ENCODE results near the gene TMEM167B.

TMEM167B gene

GRCh38 chr1:109090196-109091077 is at the start of gene TMEM167B:
Gene TMEM167B (plus strand): TSS chr1:109090764. CDS start chr1:109090873, 109 bp downstream.
- no peak for FAIRE-seq
- TF ChIP-seq, protein P1, sequence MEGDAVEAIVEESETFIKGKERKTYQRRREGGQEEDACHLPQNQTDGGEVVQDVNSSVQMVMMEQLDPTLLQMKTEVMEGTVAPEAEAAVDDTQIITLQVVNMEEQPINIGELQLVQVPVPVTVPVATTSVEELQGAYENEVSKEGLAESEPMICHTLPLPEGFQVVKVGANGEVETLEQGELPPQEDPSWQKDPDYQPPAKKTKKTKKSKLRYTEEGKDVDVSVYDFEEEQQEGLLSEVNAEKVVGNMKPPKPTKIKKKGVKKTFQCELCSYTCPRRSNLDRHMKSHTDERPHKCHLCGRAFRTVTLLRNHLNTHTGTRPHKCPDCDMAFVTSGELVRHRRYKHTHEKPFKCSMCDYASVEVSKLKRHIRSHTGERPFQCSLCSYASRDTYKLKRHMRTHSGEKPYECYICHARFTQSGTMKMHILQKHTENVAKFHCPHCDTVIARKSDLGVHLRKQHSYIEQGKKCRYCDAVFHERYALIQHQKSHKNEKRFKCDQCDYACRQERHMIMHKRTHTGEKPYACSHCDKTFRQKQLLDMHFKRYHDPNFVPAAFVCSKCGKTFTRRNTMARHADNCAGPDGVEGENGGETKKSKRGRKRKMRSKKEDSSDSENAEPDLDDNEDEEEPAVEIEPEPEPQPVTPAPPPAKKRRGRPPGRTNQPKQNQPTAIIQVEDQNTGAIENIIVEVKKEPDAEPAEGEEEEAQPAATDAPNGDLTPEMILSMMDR (IDR thresholded peaks at IDR 0.05; ENCODE audit: insufficient read depth, missing control alignments), result no peak
- DNase-seq (ENCODE audit: insufficient read length, low spot score), result no peak

- TF ChIP-seq, protein P1 (IDR thresholded peaks at IDR 0.05; ENCODE audit: insufficient read depth, missing control alignments), result no peak
- FAIRE-seq, result no peak
- DNase-seq (ENCODE audit: insufficient read length, low spot score), result no peak
Observed at GRCh38 chr1:109040989-109041620, 49.5 kb upstream of the TMEM167B start.

DNA sequence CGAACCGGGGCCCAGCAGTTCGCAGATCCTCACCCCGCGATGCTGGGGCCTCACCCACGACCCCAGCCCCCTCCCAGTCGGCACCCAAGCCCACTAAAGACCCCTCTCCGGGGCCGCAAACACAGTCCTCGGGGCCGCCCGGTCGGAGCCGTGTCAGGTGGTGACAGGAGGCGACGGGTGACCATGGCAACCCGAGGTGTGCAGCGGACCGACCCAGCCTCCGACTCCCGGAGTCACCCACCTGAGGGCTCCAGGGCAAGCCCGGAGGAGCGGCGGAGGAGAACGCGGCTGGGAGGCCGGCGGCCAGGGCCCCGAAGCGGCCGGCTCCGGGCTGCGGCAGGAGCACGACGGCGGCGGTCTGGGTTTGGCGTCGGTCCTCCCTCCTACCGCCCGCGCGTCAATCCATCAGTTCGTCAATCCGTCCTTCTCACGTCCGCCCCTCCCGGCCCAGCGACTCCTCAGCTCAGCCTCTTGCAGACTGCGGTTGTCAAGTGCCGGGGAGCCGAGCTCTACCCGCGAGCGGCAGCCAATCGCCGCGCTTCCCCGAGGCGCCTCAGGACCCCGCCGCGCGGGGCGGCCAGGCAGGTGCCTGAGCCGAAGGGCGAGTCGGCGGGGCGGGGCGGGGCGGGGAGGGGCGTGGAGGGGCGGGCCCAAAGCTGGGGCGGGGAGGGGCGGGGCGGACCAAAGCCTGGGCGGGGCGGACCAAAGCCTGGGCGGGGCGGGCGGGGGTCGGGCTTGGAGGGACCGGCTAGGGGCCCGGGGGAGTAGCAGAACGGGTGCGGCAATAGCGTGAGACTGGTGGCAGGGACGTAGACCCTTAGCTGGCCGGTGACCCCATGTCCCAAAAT is 48.7 kb upstream of the TMEM167B start, which contains the start of gene WDR47:
TSS of gene WDR47 (minus strand) at position 482 of the 848 bp plus-strand sequence. CDS start 18,590 bp downstream, outside the sequence.
- FAIRE-seq (no peak), DNase-seq (ENCODE audit: insufficient read length, low spot score) (peak; percentile 89)
- TF ChIP-seq, protein P1 (IDR thresholded peaks at IDR 0.05; ENCODE audit: insufficient read depth, missing control alignments), result no peak

DNA sequence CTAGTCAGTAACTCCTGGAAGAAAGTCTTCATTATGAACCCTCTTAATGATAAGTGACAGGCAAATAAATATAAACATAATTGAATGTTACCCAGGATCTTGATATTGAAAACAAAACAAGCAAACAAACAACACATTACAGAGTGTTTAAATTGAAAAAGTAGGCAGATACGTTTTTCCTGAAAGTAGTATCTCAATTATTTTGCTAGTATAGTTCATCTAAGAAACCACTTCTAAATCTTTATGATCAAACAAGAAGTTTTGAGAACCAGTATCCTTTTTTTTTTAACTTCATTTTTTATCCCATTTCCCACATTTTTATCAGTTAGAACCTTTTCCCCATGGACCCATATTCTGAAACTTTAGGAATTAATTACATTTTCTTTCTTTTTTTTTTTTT is 45.0 kb upstream of the TMEM167B start:
- no peak for FAIRE-seq
- TF ChIP-seq, protein P1 (IDR thresholded peaks at IDR 0.05; ENCODE audit: insufficient read depth, missing control alignments), result no peak

GRCh38 chr1:109046671-109047070 is 43.9 kb upstream of the TMEM167B start:
- FAIRE-seq, result no peak
- no peak for DNase-seq (ENCODE audit: insufficient read length, low spot score)
- TF ChIP-seq, protein P1 (IDR thresholded peaks at IDR 0.05; ENCODE audit: insufficient read depth, missing control alignments), result no peak

More for the DNA sequence above, 45.0 kb upstream of the TMEM167B start:
- no peak for DNase-seq (ENCODE audit: insufficient read length, low spot score)

DNA sequence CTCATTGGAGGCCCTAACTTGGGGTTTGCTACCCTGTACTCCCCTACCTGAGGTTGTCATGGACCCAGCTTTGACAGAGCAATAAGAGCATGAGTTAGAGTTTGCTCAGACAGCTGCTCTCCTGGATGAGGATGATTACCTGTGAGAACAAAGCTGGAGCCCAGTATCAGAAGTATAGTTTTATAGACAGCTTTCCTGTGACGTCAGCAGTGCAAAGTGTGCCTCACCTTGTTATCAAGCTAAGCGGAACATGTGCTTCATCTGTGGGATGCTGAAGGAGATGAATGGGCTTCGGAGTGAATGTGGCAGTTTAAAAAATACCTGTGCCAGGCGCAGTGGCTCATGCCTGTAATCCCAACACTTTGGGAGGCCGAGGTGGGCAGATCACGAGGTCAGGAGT is 43.2 kb upstream of the TMEM167B start:
- no peak for FAIRE-seq
- TF ChIP-seq, protein P1 (IDR thresholded peaks at IDR 0.05; ENCODE audit: insufficient read depth, missing control alignments), result no peak
- DNase-seq (ENCODE audit: insufficient read length, low spot score), result no peak

Measured in D721Med (cell line).